HEK293 (cell line): Measurements from ENCODE around the gene ESX1.

Experiments
- CTCF ChIA-PET: fragments of 350-600 bp; formaldehyde crosslinking; extraction: SDS; loops from one replicate; lab custom pipeline; 2021; ENCODE audit warnings: antibody characterized with exemption; lab: Yijun Ruan, JAX
- POLR2A ChIA-PET: fragments of 300-600 bp; formaldehyde crosslinking; extraction: SDS; loops from one replicate; lab custom pipeline; 2020; ENCODE audit warnings: antibody characterized with exemption, inconsistent platforms; lab: Yijun Ruan, JAX
- H3K27ac ChIP-seq: fragments of 200-500 bp; sonication (Bioruptor generic); 2 replicates; pipeline ENCODE4 v1.5.1; 2014; ENCODE audit warnings: low read depth, low read length, control low read depth, inconsistent platforms; ENCODE audit errors: extremely low read depth
- H3K36me3 ChIP-seq, 2 experiments: fragments of 200-500 bp in 1 of 2; sonication (Bioruptor generic) in 1 of 2; 1 replicate in 1 of 2; 2 replicates in 1 of 2; pipeline ENCODE4 v1.5.1; 2014 to 2017; ENCODE audit warnings: inconsistent platforms in 2 of 2, low read length in 2 of 2; ENCODE audit not compliant: control insufficient read depth in 2 of 2, insufficient read depth in 1 of 2
- H3K4me1 ChIP-seq: fragments of 200-500 bp; sonication (Bioruptor generic); 2 replicates; pipeline ENCODE4 v1.5.1; 2014; ENCODE audit warnings: mild to moderate bottlenecking, low read length, inconsistent platforms; ENCODE audit not compliant: control insufficient read depth, insufficient read depth
- H3K4me3 ChIP-seq: 2 replicates; pipeline ENCODE4 v1.5.1; 2011; ENCODE audit warnings: low read depth, mild to moderate bottlenecking, control low read depth, low read length, moderate library complexity
- H3K9me3 ChIP-seq: fragments of 200-500 bp; sonication (Bioruptor generic); 2 replicates; pipeline ENCODE4 v1.5.1; 2014; ENCODE audit warnings: low read depth, low read length, inconsistent platforms; ENCODE audit not compliant: control insufficient read depth, insufficient read depth
- HOXD13 ChIP-seq: sonication (generic); formaldehyde crosslinking; IDR thresholded peaks from 2 replicates; pipeline ENCODE4 v1.8.0; 2022; ENCODE audit warnings: missing genetic modification reagents, borderline replicate concordance
- KLF17 ChIP-seq: fragments of 450-650 bp; formaldehyde crosslinking; IDR thresholded peaks from 2 replicates; pipeline ENCODE4 v1.5.1; 2016; ENCODE audit warnings: missing biosample characterization, missing genetic modification characterization
- REPIN1 ChIP-seq: fragments of 450-650 bp; formaldehyde crosslinking; IDR thresholded peaks from 2 replicates; pipeline ENCODE4 v1.5.1; 2017; ENCODE audit warnings: missing biosample characterization, missing genetic modification characterization, low read depth
- ZBTB11 ChIP-seq: fragments of 450-650 bp; formaldehyde crosslinking; conservative IDR thresholded peaks from 2 replicates; pipeline ENCODE4 v1.5.1; 2016; ENCODE audit warnings: low read depth, missing biosample characterization, missing genetic modification characterization
- ZBTB20 ChIP-seq: fragments of 450-650 bp; formaldehyde crosslinking; IDR thresholded peaks from 2 replicates; pipeline ENCODE4 v1.5.1; 2016; ENCODE audit warnings: missing biosample characterization, missing genetic modification characterization
- ZBTB26 ChIP-seq: fragments of 450-650 bp; formaldehyde crosslinking; optimal IDR thresholded peaks from 2 replicates; pipeline ENCODE3; 2016; ENCODE audit warnings: missing biosample characterization, mild to moderate bottlenecking, missing genetic modification characterization
- ZEB2 ChIP-seq: fragments of 450-650 bp; formaldehyde crosslinking; IDR thresholded peaks from 2 replicates; pipeline ENCODE4 v1.5.1; 2016; ENCODE audit warnings: missing biosample characterization, missing genetic modification characterization
- ZNF112 ChIP-seq: fragments of 450-650 bp; formaldehyde crosslinking; IDR thresholded peaks from 2 replicates; pipeline ENCODE4 v1.5.0; 2017; ENCODE audit warnings: missing biosample characterization, missing genetic modification characterization
- ZNF146 ChIP-seq: fragments of 450-650 bp; formaldehyde crosslinking; IDR thresholded peaks from 2 replicates; pipeline ENCODE4 v1.5.1; 2016; ENCODE audit warnings: missing biosample characterization, missing genetic modification characterization
- ZNF280D ChIP-seq: fragments of 450-650 bp; formaldehyde crosslinking; IDR thresholded peaks from 2 replicates; pipeline ENCODE4 v1.5.1; 2016; ENCODE audit warnings: missing biosample characterization, missing genetic modification characterization
- ZNF501 ChIP-seq: fragments of 450-650 bp; formaldehyde crosslinking; IDR thresholded peaks from 2 replicates; pipeline ENCODE4 v1.5.1; 2016; ENCODE audit warnings: missing biosample characterization, missing genetic modification characterization
- ZNF514 ChIP-seq: fragments of 450-650 bp; formaldehyde crosslinking; IDR thresholded peaks from 2 replicates; pipeline ENCODE4 v1.5.1; 2016; ENCODE audit warnings: missing biosample characterization, missing genetic modification characterization
- ZNF521 ChIP-seq: fragments of 450-650 bp; formaldehyde crosslinking; IDR thresholded peaks from 2 replicates; pipeline ENCODE4 v1.5.1; 2017; ENCODE audit warnings: missing biosample characterization, mild to moderate bottlenecking, missing genetic modification characterization
- ZNF548 ChIP-seq: fragments of 450-650 bp; formaldehyde crosslinking; IDR thresholded peaks from 2 replicates; pipeline ENCODE4 v1.5.1; 2016; ENCODE audit warnings: missing biosample characterization, missing genetic modification characterization
- ZNF645 ChIP-seq: fragments of 450-650 bp; formaldehyde crosslinking; IDR thresholded peaks from 2 replicates; pipeline ENCODE4; 2016; ENCODE audit warnings: missing biosample characterization, missing genetic modification characterization
- ZNF658 ChIP-seq: fragments of 450-650 bp; formaldehyde crosslinking; IDR thresholded peaks from 2 replicates; pipeline ENCODE4; 2016; ENCODE audit warnings: missing biosample characterization, missing genetic modification characterization

ESX1 gene

GRCh38 chrX:104288269-104288668 lies 33.5 kb upstream of the ESX1 start:
- TF ChIP-seq ZNF501 (tag by site-specific recombination) = no peak
- no peak for TF ChIP-seq ZNF521 (tag by site-specific recombination)
- TF ChIP-seq ZBTB26 (tag by site-specific recombination) = no peak
- TF ChIP-seq ZNF146 (tag by site-specific recombination) = no peak
- no peak for TF ChIP-seq ZBTB11 (tag by site-specific recombination)
- TF ChIP-seq ZNF514 (tag by site-specific recombination) = no peak
- no peak for TF ChIP-seq ZNF112
- no peak for TF ChIP-seq ZNF645 (tag by site-specific recombination)
- no peak for TF ChIP-seq ZBTB20
- TF ChIP-seq, all 188 proteins: peak for 0
- ChIA-PET POLR2A (no interaction called here), CTCF (interaction anchor here (0.8 to 1.1 kb wide), 2 partner anchors 12 to 152 kb away, joined by 3 read pairs; no protein-coding TSS in a partner anchor)
- H3K9me3 ChIP-seq = no peaks in the 10 kb centered on the region
- no peak overlapping the region for H3K4me3 ChIP-seq
- H3K4me1 ChIP-seq = no peaks in the 10 kb centered on the region
- H3K36me3 ChIP-seq = no peaks in the 10 kb centered on the region
- no peak overlapping the region for H3K27ac ChIP-seq

- Histone ChIP-seq H3K27ac (no peak overlapping the region), H3K9me3 (no peaks in the 10 kb centered on the region), H3K36me3 (no peaks in the 10 kb centered on the region), H3K4me1 (no peaks in the 10 kb centered on the region), H3K4me3 (no peak overlapping the region)
- no peak for TF ChIP-seq ZNF658 (tag by site-specific recombination)
- no peak for TF ChIP-seq ZNF548 (tag by site-specific recombination)
- no peak for TF ChIP-seq REPIN1 (tag by site-specific recombination)
- no peak for TF ChIP-seq ZNF280D (tag by site-specific recombination)
- TF ChIP-seq HOXD13 (CRISPR knock-in tag) = no peak
- no peak for TF ChIP-seq KLF17 (tag by site-specific recombination)
- no peak for TF ChIP-seq ZEB2 (tag by site-specific recombination)
- ChIA-PET POLR2A (interaction anchor here (0.9 kb wide), 1 partner anchor 25 kb away, joined by 4 read pairs; no protein-coding TSS in a partner anchor), CTCF (interaction anchor here (0.8 kb wide), 1 partner anchor 128 kb away, joined by 3 read pairs; no protein-coding TSS in a partner anchor)
Measured at GRCh38 chrX:104285201-104285600, 30.5 kb upstream of the ESX1 start.
